HepG2 (cell line): ENCODE data around the gene FAM241B. TPM values are rescaled to one million over a fixed set of nuclear protein-coding genes. Genes with fewer than 3 reads are reported as not detected.

Experiments
- ATAC-seq: fragments of 200-7000 bp; cut with Tn5 transposase; 3 replicates; pipeline ENCODE4 v1.9.1; 2020; ENCODE audit warnings: mild to moderate bottlenecking, moderate library complexity
- BruUV-seq: library from RNA; stranded (reverse); fragments of 400-500 nt; replicated peaks from 2 replicates; lab custom pipeline; 2021; lab: Mats Ljungman, UMichigan
- CTCF ChIA-PET: fragments of 300-600 bp; formaldehyde crosslinking; extraction: SDS; loops from one replicate; lab custom pipeline; 2021; ENCODE audit warnings: low total read pairs, inconsistent platforms, low intra/inter-chr PET ratio; lab: Yijun Ruan, JAX
- POLR2A ChIA-PET: fragments of 350-600 bp; sonication (Branson Sonifier 250); formaldehyde crosslinking; loops from one replicate; lab custom pipeline; 2020; ENCODE audit warnings: antibody characterized with exemption, inconsistent platforms; lab: Yijun Ruan, JAX
- DNase-seq: peaks from one replicate; pipeline ENCODE4 v3.0.0-alpha.2; 2015; ENCODE audit warnings: low spot score
- FAIRE-seq: peaks from 3 replicates; lab custom pipeline; 2011; peaks lifted over from hg19 to GRCh38; lab: Jason Lieb, UNC
- H2AFZ ChIP-seq: one replicate; pipeline ENCODE4 v1.6.1; 2011; ENCODE audit warnings: low read length, inconsistent platforms
- H3K27ac ChIP-seq: fragments of 300-600 bp; 3 replicates; pipeline ENCODE4 v1.8.0; 2011; ENCODE audit warnings: mixed run types, mild to moderate bottlenecking, mixed read lengths, low read length, inconsistent platforms; ENCODE audit not compliant: insufficient read depth; ENCODE audit errors: extremely low read length
- H3K27me3 ChIP-seq, 2 experiments: fragments of 200-600 bp in 1 of 2; 2 replicates in 1 of 2; 3 replicates in 1 of 2; pipeline versions ENCODE4 v1.6.0 to v1.8.0; 2011; ENCODE audit warnings: low read length in 2 of 2, mild to moderate bottlenecking in 2 of 2, moderate library complexity in 2 of 2, inconsistent platforms in 1 of 2; ENCODE audit not compliant: insufficient read depth in 2 of 2, control insufficient read depth in 1 of 2
- H3K36me3 ChIP-seq, 2 experiments: fragments of 200-600 bp in 1 of 2; replicated peaks in 1 of 2; 2 replicates in 1 of 2; 3 replicates in 1 of 2; pipeline versions ENCODE4 v1.5.1 to v1.8.0; 2011; ENCODE audit warnings: low read length in 2 of 2, inconsistent platforms in 1 of 2; ENCODE audit not compliant: insufficient read depth in 2 of 2, control insufficient read depth in 1 of 2
- H3K4me1 ChIP-seq: 2 replicates; pipeline ENCODE4 v1.5.1; 2012; ENCODE audit warnings: low read length, inconsistent platforms; ENCODE audit not compliant: insufficient read depth
- H3K4me2 ChIP-seq: 2 replicates; pipeline ENCODE4 v1.6.0; 2011; ENCODE audit warnings: low read depth, low read length, inconsistent platforms
- H3K4me3 ChIP-seq, 3 experiments: fragments of 200-600 bp in 1 of 3; sonication (generic), shearing (Covaris generic) in 1 of 3; replicated peaks in 1 of 3; 2 replicates each; pipeline ENCODE4 v1.5.1; 2011 to 2016; ENCODE audit warnings: low read length in 3 of 3, inconsistent platforms in 2 of 3, low read depth in 2 of 3, mild to moderate bottlenecking in 2 of 3, control low read depth in 1 of 3, mixed read lengths in 1 of 3; ENCODE audit not compliant: insufficient read depth in 1 of 3
- H3K79me2 ChIP-seq: one replicate; pipeline ENCODE4 v1.6.1; 2011; ENCODE audit warnings: low read length, inconsistent platforms; ENCODE audit not compliant: insufficient read depth
- H3K9ac ChIP-seq: 2 replicates; pipeline ENCODE4 v1.6.0; 2011; ENCODE audit warnings: mild to moderate bottlenecking, low read depth, low read length, inconsistent platforms; ENCODE audit not compliant: insufficient read depth
- H3K9me3 ChIP-seq: 2 replicates; pipeline ENCODE4 v1.5.1; 2012; ENCODE audit warnings: mild to moderate bottlenecking, low read length
- H4K20me1 ChIP-seq: 2 replicates; pipeline ENCODE4 v1.6.0; 2011; ENCODE audit warnings: inconsistent platforms, mild to moderate bottlenecking, low read length, moderate library complexity; ENCODE audit not compliant: insufficient read depth
- CREBL2 ChIP-seq: sonication (generic); formaldehyde crosslinking; IDR thresholded peaks from 2 replicates; pipeline ENCODE4 v1.8.1; 2023; ENCODE audit warnings: missing genetic modification reagents, mild to moderate bottlenecking, borderline replicate concordance
- HNRNPLL ChIP-seq: fragments of 200-400 bp; formaldehyde crosslinking; IDR thresholded peaks from 2 replicates; pipeline ENCODE4 v1.6.1; 2017; ENCODE audit warnings: mild to moderate bottlenecking, low read depth, low read length; ENCODE audit not compliant: poor library complexity, severe bottlenecking
- IRX3 ChIP-seq: sonication (generic); formaldehyde crosslinking; IDR thresholded peaks from 2 replicates; pipeline ENCODE4 v1.8.1; 2023; ENCODE audit warnings: mild to moderate bottlenecking, low read depth, missing genetic modification reagents, borderline replicate concordance
- MYNN ChIP-seq: sonication (generic); formaldehyde crosslinking; IDR thresholded peaks from 2 replicates; pipeline ENCODE4 v1.4.0; 2020; ENCODE audit warnings: mild to moderate bottlenecking, low read depth, missing genetic modification reagents
- RFX1 ChIP-seq: fragments of 450-650 bp; IDR thresholded peaks from 2 replicates; pipeline ENCODE4 v1.6.1; 2017
- RXRA ChIP-seq: sonication (generic); formaldehyde crosslinking; IDR thresholded peaks from 2 replicates; pipeline ENCODE4 v1.5.1; 2020; ENCODE audit warnings: missing genetic modification reagents
- SMAD3 ChIP-seq: sonication (generic); formaldehyde crosslinking; IDR thresholded peaks from 2 replicates; pipeline ENCODE4 v1.4.0; 2020; ENCODE audit warnings: missing genetic modification reagents
- U2AF1 ChIP-seq: fragments of 200-400 bp; formaldehyde crosslinking; optimal IDR thresholded peaks from 2 replicates; pipeline ENCODE3; 2017; ENCODE audit warnings: mild to moderate bottlenecking, low read depth, low read length
- ZNF414 ChIP-seq: sonication (generic); formaldehyde crosslinking; IDR thresholded peaks from 2 replicates; pipeline ENCODE4 v1.5.0; 2020; ENCODE audit warnings: missing genetic modification reagents
- ZNF564 ChIP-seq: sonication (generic); formaldehyde crosslinking; IDR thresholded peaks from 2 replicates; pipeline ENCODE4 v1.8.1; 2023; ENCODE audit warnings: mild to moderate bottlenecking, missing genetic modification reagents
- ZXDC ChIP-seq: sonication (generic); formaldehyde crosslinking; IDR thresholded peaks from 2 replicates; pipeline ENCODE4 v1.5.0; 2020; ENCODE audit warnings: mild to moderate bottlenecking, missing genetic modification reagents
- WGBS: methylation state at CpG from one replicate; pipeline ENCODE4 v1.1.6; 2017; ENCODE audit warnings: low lambda C conversion rate; 5-methylcytosine and 5-hydroxymethylcytosine counted together
- in situ Hi-C: cut with HindIII; loops from 2 replicates; pipeline ENCODE4 v1.10.0; 2017; ENCODE audit warnings: low pct_unique_long_range_greater_than_20kb; ENCODE audit not compliant: extremely low pct_ligation_motif_present
- intact Hi-C: fragments of 100-400 bp; cut with micrococcal nuclease; formaldehyde crosslinking; loops from one replicate; pipeline ENCODE4 v1.10.0; 2022; ENCODE audit not compliant: unreplicated experiment
- polyA plus RNA-seq, 8 experiments: library from polyadenylated mRNA; depleted of rRNA in 3 of 8; stranded (reverse) in 7 of 8; unstranded in 1 of 8; fragments of >200 nt; fragmentation: Illumina TruSeq in 4 of 8; extraction: Trizol in 4 of 8; gene quantifications; 2 replicates each; pipeline versions ENCODE4 v1.2.1 to v1.2.3, GENCODE V29; 2011 to 2016; ENCODE audit warnings: low read depth in 4 of 8, missing spikeins in 1 of 8, mixed read lengths in 1 of 8; ENCODE audit not compliant: insufficient read depth in 1 of 8
- total RNA-seq, 5 experiments: library from RNA; depleted of rRNA; stranded (reverse); fragments of >200 nt; fragmentation: Illumina TruSeq; extraction: Trizol; gene quantifications; 2 replicates each; pipeline ENCODE4 v1.2.3, GENCODE V29; 2016; ENCODE audit warnings: low read depth in 1 of 5

FAM241B gene
- total and polyA plus RNA-seq, 2 of the 13 experiments (the other 11 are each of a cell fraction or from before 2014, with no cell fraction given) = 1.9 to 4.0 TPM

- CTCF ChIA-PET = no interaction called here
- DNase-seq = no peak
- ATAC-seq = no peak
- POLR2A ChIA-PET = no interaction called here
- intact Hi-C loops (no loop called here), in situ Hi-C loops (no loop called here)
- no peak overlapping the region for H3K9ac ChIP-seq
- H2AFZ ChIP-seq = no peak overlapping the region
- H3K4me3 ChIP-seq = no peak overlapping the region
- no peaks in the 10 kb centered on the region for H3K4me1 ChIP-seq
- BruUV-seq = no TSS peak
- no peak overlapping the region for H3K4me2 ChIP-seq
- TF ChIP-seq MYNN (CRISPR knock-in tag) (no peak), RFX1 (no peak), U2AF1 (no peak), IRX3 (CRISPR knock-in tag) (no peak), ZNF564 (CRISPR knock-in tag) (no peak), ZXDC (CRISPR knock-in tag) (no peak), HNRNPLL (no peak), SMAD3 (CRISPR knock-in tag) (no peak), CREBL2 (CRISPR knock-in tag) (no peak), RXRA (CRISPR knock-in tag) (no peak), ZNF414 (CRISPR knock-in tag) (no peak)
- FAIRE-seq = no peak
- no peaks in the 10 kb centered on the region; a peak in 1 of 5 replicates for H3K27me3 ChIP-seq
- H4K20me1 ChIP-seq = no peaks in the 10 kb centered on the region
- no peaks in the 10 kb centered on the region for H3K9me3 ChIP-seq
- H3K79me2 ChIP-seq = no peaks in the 10 kb centered on the region
- no peak overlapping the region for H3K27ac ChIP-seq
- WGBS = 4% methylated on average over 5 of the region's 5 CpGs
- no peaks in the 10 kb centered on the region for H3K36me3 ChIP-seq
Observed at GRCh38 chr10:69600761-69601330, 29.2 kb upstream of the FAM241B start.
